D341Med (cell line): ENCODE results near the gene TSPAN7.

Experiments used
- DNase-seq: peaks from one replicate; pipeline ENCODE4 v3.0.0; 2012; ENCODE audit warnings: low spot score

The TSPAN7 gene

GRCh38 chrX:38694394-38694793 is 133.1 kb downstream of the TSPAN7 start:
- no peak for DNase-seq

DNA sequence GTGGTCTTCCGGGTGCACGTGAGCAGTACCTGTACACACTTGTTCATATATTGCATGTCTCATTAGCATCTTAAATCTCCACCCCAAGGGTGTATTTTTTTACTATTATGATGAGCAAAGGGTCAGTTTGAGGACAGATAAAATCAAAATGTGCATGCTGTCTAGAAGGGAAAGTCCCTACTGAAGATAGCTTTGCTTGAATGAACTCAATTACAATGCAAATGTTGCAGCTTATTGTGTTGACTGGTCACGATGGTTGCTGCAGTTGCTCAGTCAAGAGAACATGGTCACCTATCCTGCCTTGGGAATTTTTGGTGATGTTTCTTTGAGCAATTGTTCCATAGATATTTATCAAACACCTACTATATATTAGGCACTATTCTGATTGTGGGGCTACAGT is 136.1 kb downstream of the TSPAN7 start:
- DNase-seq: no peak

GRCh38 chrX:38699121-38699520 is 137.8 kb downstream of the TSPAN7 start:
- no peak for DNase-seq

- DNase-seq: no peak
Observed at GRCh38 chrX:38699696-38700095, 138.4 kb downstream of the TSPAN7 start.

DNA sequence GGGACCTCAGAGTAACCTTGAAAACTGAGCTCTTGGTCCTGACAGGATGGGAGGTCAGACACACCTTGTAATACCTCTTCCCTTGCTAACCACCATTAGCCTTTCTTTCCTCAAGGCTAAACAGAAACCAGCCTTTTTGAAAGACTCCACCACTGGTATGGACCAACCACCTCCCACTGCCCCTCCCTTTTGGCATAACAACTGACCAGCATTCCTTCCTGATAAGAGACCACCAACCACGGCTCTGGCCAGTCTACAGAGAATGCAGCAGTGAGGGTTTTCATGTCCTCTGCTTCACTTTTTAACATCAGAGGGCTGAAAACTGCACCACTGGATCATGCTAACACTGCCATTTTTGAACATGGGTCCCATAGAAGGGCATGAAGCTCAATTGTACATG is 139.7 kb downstream of the TSPAN7 start:
- no peak for DNase-seq

GRCh38 chrX:38704146-38704882 is 143.0 kb downstream of the TSPAN7 start:
- DNase-seq: no peak

DNA sequence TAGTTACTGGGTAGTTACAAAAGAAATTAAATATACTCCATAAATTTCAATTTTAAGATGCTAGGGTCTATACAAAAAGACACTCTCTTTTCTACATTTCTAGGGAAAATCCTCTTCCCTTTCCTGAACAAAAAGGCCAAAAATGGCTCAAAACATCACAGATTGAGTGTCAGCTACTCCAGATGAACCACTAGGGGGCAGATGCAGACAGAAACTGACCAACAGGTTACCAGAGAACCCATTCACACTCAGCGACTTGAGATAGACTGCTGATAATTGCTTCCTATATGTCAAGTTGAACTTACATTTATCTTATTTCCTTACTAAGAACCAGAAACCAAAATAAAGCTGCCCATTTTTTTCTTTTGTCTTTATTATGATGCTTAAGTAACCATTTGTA is 156.5 kb downstream of the TSPAN7 start:
- peak; percentile 24 for DNase-seq

GRCh38 chrX:38718311-38718710 is 157.0 kb downstream of the TSPAN7 start:
- DNase-seq: no peak

GRCh38 chrX:38726612-38727011 is 165.3 kb downstream of the TSPAN7 start:
- DNase-seq: no peak

- DNase-seq: no peak
Observed at GRCh38 chrX:38727668-38728067, 166.3 kb downstream of the TSPAN7 start.

DNA sequence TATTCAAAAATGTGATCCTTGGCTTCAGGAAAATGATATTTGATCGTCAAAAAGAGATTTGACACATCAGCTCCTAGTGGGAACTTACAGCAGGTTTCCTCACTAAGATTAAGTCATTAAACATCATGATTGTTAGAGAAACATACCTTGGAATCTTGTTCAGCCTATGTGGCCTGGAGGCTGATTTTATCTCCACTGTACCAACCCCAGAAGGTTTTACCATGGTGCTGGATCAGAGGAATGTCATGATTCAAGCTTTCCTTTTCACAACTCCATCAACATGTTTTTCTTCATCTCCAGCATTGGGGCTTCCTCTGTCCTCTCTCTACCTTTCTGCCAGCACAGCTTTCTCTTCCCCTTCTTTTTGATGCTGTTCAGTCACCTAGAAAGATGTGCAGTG is 171.5 kb downstream of the TSPAN7 start:
- DNase-seq: no peak
